ENCODE results near the gene ABCC11.

Gene ABCC11

DNA sequence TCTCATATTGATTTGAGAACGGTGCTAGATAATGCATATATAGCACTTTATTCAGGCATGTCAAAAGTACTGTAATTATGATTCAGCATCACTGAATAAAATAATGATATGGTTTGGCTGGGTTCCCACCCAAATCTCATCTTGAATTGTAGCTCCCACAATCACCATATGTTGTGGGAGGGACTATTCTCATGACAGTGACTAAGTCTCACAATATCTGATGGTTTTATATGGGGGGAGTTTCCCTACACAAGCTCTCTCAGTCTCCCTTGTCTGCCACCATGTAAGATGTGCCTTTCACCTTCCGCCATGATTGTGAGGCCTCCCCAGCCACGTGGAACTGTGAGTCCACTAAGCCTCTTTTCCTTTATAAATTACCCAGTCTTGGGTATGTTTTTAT, 28.9 kb downstream of the ABCC11 start:
- H3K27me3 ChIP-seq (ENCODE audit: insufficient read depth, low read length, poor library complexity) = no peaks in the 10 kb centered on the region
- no peak overlapping the region for H3K56ac ChIP-seq (ENCODE audit: low read length)
- no peak overlapping the region for H2BK5ac ChIP-seq (ENCODE audit: low read length)
- no peak overlapping the region for H2AK5ac ChIP-seq (ENCODE audit: low read length)
- H2BK120ac ChIP-seq (ENCODE audit: low read depth, low read length) = no peak overlapping the region
- H3K4me2 ChIP-seq (ENCODE audit: low read length) = no peak overlapping the region
- H4K8ac ChIP-seq (ENCODE audit: low read depth, low read length) = no peak overlapping the region
- no peak overlapping the region for H2BK15ac ChIP-seq (replicated peaks; ENCODE audit: low read depth)
- no peak overlapping the region for H3K18ac ChIP-seq (ENCODE audit: low read length)
- H3K79me1 ChIP-seq (ENCODE audit: low read length) = no peaks in the 10 kb centered on the region
- no peaks in the 10 kb centered on the region for H3K79me2 ChIP-seq (ENCODE audit: control insufficient read depth, insufficient read depth, low read length)
- H3K4me1 ChIP-seq (ENCODE audit: control insufficient read depth, low read depth, low read length) = no peaks in the 10 kb centered on the region
- H3K27ac ChIP-seq (ENCODE audit: low read depth, low read length) = no peak overlapping the region
- no CpG with 5 or more reads among the region's 3 CpGs for WGBS (ENCODE audit: extremely low coverage, insufficient coverage, low lambda C conversion rate)
- no peak overlapping the region for H3K4me3 ChIP-seq (ENCODE audit: low read length)
- H3K4ac ChIP-seq (ENCODE audit: low read depth, low read length) = no peak overlapping the region
- H3K9ac ChIP-seq (ENCODE audit: low read length) = no peak overlapping the region
- H4K5ac ChIP-seq (ENCODE audit: low read length) = no peak overlapping the region
- H3K36me3 ChIP-seq (ENCODE audit: control insufficient read depth, insufficient read depth, low read length) = no peaks in the 10 kb centered on the region
- no peak for DNase-seq
- H3K23ac ChIP-seq (ENCODE audit: low read length) = no peak overlapping the region

DNA sequence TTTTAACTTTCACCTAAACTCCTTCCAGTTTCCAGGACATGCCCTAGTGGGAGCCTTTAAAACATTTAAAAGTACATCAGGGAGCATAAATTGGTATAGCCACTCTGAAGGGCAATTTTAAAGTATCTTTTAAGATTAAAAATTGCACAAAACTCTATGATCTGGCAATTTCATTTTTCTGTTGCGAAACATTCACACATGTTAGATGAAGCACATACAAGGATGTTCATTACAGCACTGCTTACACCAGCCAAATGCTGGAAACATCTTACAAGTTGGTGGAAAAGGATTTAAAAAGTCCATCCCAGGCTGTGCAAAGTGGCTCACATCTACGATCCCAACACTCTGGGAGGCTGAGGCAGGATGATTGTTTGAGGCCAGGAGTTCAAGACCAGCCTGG, 29.6 kb downstream of the ABCC11 start:
- no peaks in the 10 kb centered on the region for H3K27me3 ChIP-seq (ENCODE audit: insufficient read depth, low read length, poor library complexity)
- H3K4me3 ChIP-seq (ENCODE audit: low read length) = no peak overlapping the region
- no peaks in the 10 kb centered on the region for H3K79me2 ChIP-seq (ENCODE audit: control insufficient read depth, insufficient read depth, low read length)
- no peak overlapping the region for H2BK120ac ChIP-seq (ENCODE audit: low read depth, low read length)
- H3K36me3 ChIP-seq (ENCODE audit: control insufficient read depth, insufficient read depth, low read length) = no peaks in the 10 kb centered on the region
- H2BK15ac ChIP-seq (replicated peaks; ENCODE audit: low read depth) = no peak overlapping the region
- no peak overlapping the region for H3K4me2 ChIP-seq (ENCODE audit: low read length)
- no peak overlapping the region for H3K27ac ChIP-seq (ENCODE audit: low read depth, low read length)
- DNase-seq = no peak
- H3K9ac ChIP-seq (ENCODE audit: low read length) = no peak overlapping the region
- no peak overlapping the region for H2AK5ac ChIP-seq (ENCODE audit: low read length)
- no peak overlapping the region for H3K18ac ChIP-seq (ENCODE audit: low read length)
- H3K56ac ChIP-seq (ENCODE audit: low read length) = no peak overlapping the region
- no peaks in the 10 kb centered on the region for H3K79me1 ChIP-seq (ENCODE audit: low read length)
- no peak overlapping the region for H3K23ac ChIP-seq (ENCODE audit: low read length)
- H4K5ac ChIP-seq (ENCODE audit: low read length) = no peak overlapping the region
- no peak overlapping the region for H3K4ac ChIP-seq (ENCODE audit: low read depth, low read length)
- H4K8ac ChIP-seq (ENCODE audit: low read depth, low read length) = no peak overlapping the region
- H3K4me1 ChIP-seq (ENCODE audit: control insufficient read depth, low read depth, low read length) = no peaks in the 10 kb centered on the region
- no CpG with 5 or more reads among the region's 2 CpGs for WGBS (ENCODE audit: extremely low coverage, insufficient coverage, low lambda C conversion rate)
- H2BK5ac ChIP-seq (ENCODE audit: low read length) = no peak overlapping the region

DNA sequence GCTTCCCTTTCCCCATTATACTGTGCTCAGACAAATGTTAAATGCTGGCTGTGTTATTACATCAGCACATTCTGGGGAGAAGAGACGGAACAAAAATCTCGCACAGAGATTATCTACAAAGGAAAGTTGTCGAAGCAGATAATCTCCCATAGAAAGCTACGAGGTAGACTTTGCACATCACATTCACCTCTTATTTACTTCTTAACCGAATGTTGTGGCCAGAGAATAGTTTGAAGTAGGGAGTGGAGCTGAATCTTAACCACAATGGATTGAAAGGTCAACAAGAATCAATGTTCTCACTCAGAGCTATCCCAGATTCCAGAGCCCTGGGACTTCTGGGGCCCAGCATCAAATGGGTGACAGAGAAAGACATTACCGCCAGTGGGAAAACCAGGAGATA, 31.6 kb downstream of the ABCC11 start:
- no peaks in the 10 kb centered on the region for H3K79me1 ChIP-seq (ENCODE audit: low read length)
- no peak overlapping the region for H2AK5ac ChIP-seq (ENCODE audit: low read length)
- H2BK15ac ChIP-seq (replicated peaks; ENCODE audit: low read depth) = no peak overlapping the region
- H3K56ac ChIP-seq (ENCODE audit: low read length) = no peak overlapping the region
- H2BK5ac ChIP-seq (ENCODE audit: low read length) = no peak overlapping the region
- no peak overlapping the region for H2BK120ac ChIP-seq (ENCODE audit: low read depth, low read length)
- H3K4me1 ChIP-seq (ENCODE audit: control insufficient read depth, low read depth, low read length) = no peaks in the 10 kb centered on the region
- H3K27me3 ChIP-seq (ENCODE audit: insufficient read depth, low read length, poor library complexity) = no peaks in the 10 kb centered on the region
- no peak overlapping the region for H3K4ac ChIP-seq (ENCODE audit: low read depth, low read length)
- no peak overlapping the region for H4K8ac ChIP-seq (ENCODE audit: low read depth, low read length)
- DNase-seq = no peak
- no peak overlapping the region for H3K18ac ChIP-seq (ENCODE audit: low read length)
- H3K23ac ChIP-seq (ENCODE audit: low read length) = no peak overlapping the region
- no peaks in the 10 kb centered on the region for H3K36me3 ChIP-seq (ENCODE audit: control insufficient read depth, insufficient read depth, low read length)
- H3K79me2 ChIP-seq (ENCODE audit: control insufficient read depth, insufficient read depth, low read length) = no peaks in the 10 kb centered on the region
- H3K27ac ChIP-seq (ENCODE audit: low read depth, low read length) = no peak overlapping the region
- no peak overlapping the region for H3K4me2 ChIP-seq (ENCODE audit: low read length)
- no CpG with 5 or more reads among the region's 6 CpGs for WGBS (ENCODE audit: extremely low coverage, insufficient coverage, low lambda C conversion rate)
- no peak overlapping the region for H4K5ac ChIP-seq (ENCODE audit: low read length)
- no peak overlapping the region for H3K9ac ChIP-seq (ENCODE audit: low read length)
- no peak overlapping the region for H3K4me3 ChIP-seq (ENCODE audit: low read length)

DNA sequence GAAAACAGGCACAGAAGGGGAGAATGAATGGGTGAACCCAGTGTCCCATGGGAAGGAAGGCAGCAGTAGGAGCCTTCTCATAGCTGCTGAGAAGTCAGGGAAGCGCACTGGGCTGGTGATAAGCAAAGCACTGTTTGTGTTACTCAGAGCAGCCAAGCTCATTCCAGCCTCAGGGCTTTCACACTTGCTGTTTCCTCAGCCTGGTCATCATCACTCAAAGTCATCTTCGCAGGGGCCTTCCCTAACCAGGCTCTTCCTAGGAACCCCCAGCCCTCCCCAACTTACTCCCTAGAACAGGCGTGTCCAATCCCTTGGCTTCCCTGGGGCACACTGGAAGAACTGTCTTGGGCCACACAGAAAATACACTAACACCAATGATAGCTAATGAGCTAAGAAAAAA, 35.3 kb downstream of the ABCC11 start:
- Histone ChIP-seq H4K5ac (ENCODE audit: low read length) (no peak overlapping the region), H2BK5ac (ENCODE audit: low read length) (no peak overlapping the region), H3K36me3 (ENCODE audit: control insufficient read depth, insufficient read depth, low read length) (no peaks in the 10 kb centered on the region), H2BK15ac (replicated peaks; ENCODE audit: low read depth) (no peak overlapping the region), H3K9ac (ENCODE audit: low read length) (no peak overlapping the region), H3K4me2 (ENCODE audit: low read length) (no peak overlapping the region), H4K8ac (ENCODE audit: low read depth, low read length) (no peak overlapping the region), H3K4ac (ENCODE audit: low read depth, low read length) (no peak overlapping the region), H3K23ac (ENCODE audit: low read length) (no peak overlapping the region), H3K18ac (ENCODE audit: low read length) (no peak overlapping the region), H3K27me3 (ENCODE audit: insufficient read depth, low read length, poor library complexity) (no peaks in the 10 kb centered on the region), H2BK120ac (ENCODE audit: low read depth, low read length) (no peak overlapping the region), H3K56ac (ENCODE audit: low read length) (no peak overlapping the region), H3K4me1 (ENCODE audit: control insufficient read depth, low read depth, low read length) (no peaks in the 10 kb centered on the region), H2AK5ac (ENCODE audit: low read length) (no peak overlapping the region), H3K79me1 (ENCODE audit: low read length) (no peaks in the 10 kb centered on the region), H3K4me3 (ENCODE audit: low read length) (no peak overlapping the region), H3K79me2 (ENCODE audit: control insufficient read depth, insufficient read depth, low read length) (no peaks in the 10 kb centered on the region), H3K27ac (ENCODE audit: low read depth, low read length) (no peak overlapping the region)
- WGBS (ENCODE audit: extremely low coverage, insufficient coverage, low lambda C conversion rate) = no CpG with 5 or more reads among the region's 3 CpGs
- DNase-seq = peak; percentile 48

DNA sequence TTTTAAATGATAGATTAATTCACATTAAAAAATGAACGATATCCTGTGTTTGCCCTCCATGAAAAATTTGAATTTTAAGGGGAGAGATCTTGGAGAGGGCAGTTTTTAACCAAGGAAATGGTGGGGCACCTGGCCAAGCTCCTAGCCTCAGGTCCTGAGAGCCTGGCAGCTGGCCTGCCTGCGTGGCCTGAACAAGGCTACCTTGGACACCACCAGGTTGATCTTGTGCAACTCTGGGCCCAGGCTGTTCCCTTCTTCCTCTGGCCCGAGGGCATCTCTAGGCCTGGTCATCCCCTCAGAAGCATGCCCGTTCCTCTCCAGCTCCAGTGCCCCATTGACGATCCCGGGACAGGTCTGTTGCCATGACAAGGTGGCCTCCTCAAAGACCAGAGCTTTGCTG, 36.6 kb downstream of the ABCC11 start:
- Histone ChIP-seq H3K4me1 (ENCODE audit: control insufficient read depth, low read depth, low read length) (no peaks in the 10 kb centered on the region), H2BK5ac (ENCODE audit: low read length) (no peak overlapping the region), H3K27me3 (ENCODE audit: insufficient read depth, low read length, poor library complexity) (no peaks in the 10 kb centered on the region), H2AK5ac (ENCODE audit: low read length) (no peak overlapping the region), H3K56ac (ENCODE audit: low read length) (no peak overlapping the region), H4K5ac (ENCODE audit: low read length) (no peak overlapping the region), H3K27ac (ENCODE audit: low read depth, low read length) (no peak overlapping the region), H3K79me2 (ENCODE audit: control insufficient read depth, insufficient read depth, low read length) (no peaks in the 10 kb centered on the region), H4K8ac (ENCODE audit: low read depth, low read length) (no peak overlapping the region), H3K18ac (ENCODE audit: low read length) (no peak overlapping the region), H3K4me2 (ENCODE audit: low read length) (no peak overlapping the region), H3K79me1 (ENCODE audit: low read length) (no peaks in the 10 kb centered on the region), H3K9ac (ENCODE audit: low read length) (no peak overlapping the region), H2BK15ac (replicated peaks; ENCODE audit: low read depth) (no peak overlapping the region), H3K4me3 (ENCODE audit: low read length) (no peak overlapping the region), H3K4ac (ENCODE audit: low read depth, low read length) (no peak overlapping the region), H2BK120ac (ENCODE audit: low read depth, low read length) (no peak overlapping the region), H3K36me3 (ENCODE audit: control insufficient read depth, insufficient read depth, low read length) (no peaks in the 10 kb centered on the region), H3K23ac (ENCODE audit: low read length) (no peak overlapping the region)
- no peak for DNase-seq
- WGBS (ENCODE audit: extremely low coverage, insufficient coverage, low lambda C conversion rate) = no CpG with 5 or more reads among the region's 6 CpGs

DNA sequence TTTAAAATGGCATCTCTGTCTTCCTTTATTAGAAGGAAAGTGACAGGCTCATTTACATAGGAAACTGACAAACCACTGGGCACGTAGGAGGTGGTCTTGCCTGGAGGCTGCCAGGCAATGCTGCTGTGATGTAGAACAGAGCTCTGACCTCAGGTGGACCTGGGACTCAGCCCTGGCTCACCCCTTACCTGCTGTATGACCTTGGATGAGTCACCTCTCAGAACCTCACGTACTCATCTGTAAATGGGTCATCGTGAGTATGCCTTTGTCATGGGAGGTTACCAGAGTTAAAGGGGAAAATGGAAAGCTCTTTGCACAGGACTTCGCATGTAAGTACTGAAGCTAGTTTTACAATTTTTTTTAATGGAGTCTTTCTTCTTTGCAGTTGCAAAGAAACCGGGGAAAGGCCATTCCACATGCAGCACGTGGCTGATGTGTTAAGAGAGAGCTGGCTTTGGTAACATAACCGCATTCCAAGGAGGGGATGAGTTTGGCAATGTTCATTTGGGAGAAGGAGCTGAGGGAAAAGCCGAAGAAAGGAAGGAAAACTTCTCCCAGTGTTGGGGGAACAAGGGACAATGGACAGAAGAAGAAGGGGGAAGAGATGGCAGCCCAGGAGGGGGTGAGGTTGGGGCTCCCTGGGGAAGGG, 40.6 kb downstream of the ABCC11 start:
- Histone ChIP-seq H3K79me2 (ENCODE audit: control insufficient read depth, insufficient read depth, low read length) (no peaks in the 10 kb centered on the region), H3K27me3 (ENCODE audit: insufficient read depth, low read length, poor library complexity) (no peaks in the 10 kb centered on the region), H2AK5ac (ENCODE audit: low read length) (no peak overlapping the region), H3K36me3 (ENCODE audit: control insufficient read depth, insufficient read depth, low read length) (no peaks in the 10 kb centered on the region), H2BK5ac (ENCODE audit: low read length) (no peak overlapping the region), H2BK120ac (ENCODE audit: low read depth, low read length) (no peak overlapping the region), H3K4me3 (ENCODE audit: low read length) (no peak overlapping the region), H3K18ac (ENCODE audit: low read length) (no peak overlapping the region), H3K9ac (ENCODE audit: low read length) (no peak overlapping the region), H3K4ac (ENCODE audit: low read depth, low read length) (no peak overlapping the region), H3K56ac (ENCODE audit: low read length) (no peak overlapping the region), H3K27ac (ENCODE audit: low read depth, low read length) (no peak overlapping the region), H2BK15ac (replicated peaks; ENCODE audit: low read depth) (no peak overlapping the region), H3K23ac (ENCODE audit: low read length) (no peak overlapping the region), H3K4me2 (ENCODE audit: low read length) (no peak overlapping the region), H3K79me1 (ENCODE audit: low read length) (no peaks in the 10 kb centered on the region), H3K4me1 (ENCODE audit: control insufficient read depth, low read depth, low read length) (no peaks in the 10 kb centered on the region), H4K8ac (ENCODE audit: low read depth, low read length) (no peak overlapping the region), H4K5ac (ENCODE audit: low read length) (no peak overlapping the region)
- DNase-seq = peak; percentile 36
- WGBS (ENCODE audit: extremely low coverage, insufficient coverage, low lambda C conversion rate) = no CpG with 5 or more reads among the region's 8 CpGs

All from mesendoderm (in vitro differentiated cells).